SHP77 (cell line): ENCODE data around the gene COX18.
A peak's percentile ranks its signal among the peaks of the same experiment; 100 is the strongest.

ENCODE experiments used
- DNase-seq, 2 experiments: peaks; one replicate each; lab custom pipeline; 2025; lab: John Stamatoyannopoulos, UW

The COX18 gene

DNA sequence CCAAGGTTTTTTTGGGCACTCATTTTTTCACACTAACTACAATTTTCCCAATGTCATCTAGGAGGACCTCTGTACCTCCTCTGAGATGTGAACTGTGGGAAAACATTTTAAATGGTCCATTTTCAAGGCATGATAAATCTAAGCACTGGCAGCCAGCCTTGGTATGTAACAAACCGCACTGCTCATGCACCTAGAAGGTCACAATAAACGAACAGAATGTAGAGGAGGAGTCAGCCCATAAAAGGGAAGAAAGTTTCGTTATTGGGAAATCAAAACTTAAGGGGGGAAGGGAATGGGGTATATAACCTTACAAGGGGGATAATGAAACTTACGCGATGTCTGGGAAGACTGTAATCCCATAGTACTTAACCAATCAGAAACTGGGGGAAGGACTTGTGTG lies 16.4 kb downstream of the COX18 start:
- no peak for DNase-seq

DNA sequence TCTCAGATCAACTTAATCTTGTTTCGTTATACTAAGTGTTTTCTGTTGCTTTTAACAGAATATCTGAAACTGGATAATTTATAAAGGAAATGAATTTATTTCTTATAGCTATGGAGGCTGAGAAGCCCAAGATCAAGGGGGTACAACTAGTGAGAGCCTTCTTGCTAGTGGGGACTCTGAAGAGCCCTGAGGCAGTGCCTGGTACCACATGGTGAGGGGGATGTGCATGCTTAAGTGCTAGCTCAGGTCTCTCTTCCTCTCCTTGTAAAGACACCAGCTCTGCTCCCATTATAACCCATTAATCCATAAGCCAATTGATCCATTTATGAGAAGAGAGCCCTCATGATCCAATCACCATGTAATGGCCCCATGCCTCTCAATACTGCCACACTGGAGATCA lies 17.9 kb downstream of the COX18 start:
- no peak for DNase-seq

DNA sequence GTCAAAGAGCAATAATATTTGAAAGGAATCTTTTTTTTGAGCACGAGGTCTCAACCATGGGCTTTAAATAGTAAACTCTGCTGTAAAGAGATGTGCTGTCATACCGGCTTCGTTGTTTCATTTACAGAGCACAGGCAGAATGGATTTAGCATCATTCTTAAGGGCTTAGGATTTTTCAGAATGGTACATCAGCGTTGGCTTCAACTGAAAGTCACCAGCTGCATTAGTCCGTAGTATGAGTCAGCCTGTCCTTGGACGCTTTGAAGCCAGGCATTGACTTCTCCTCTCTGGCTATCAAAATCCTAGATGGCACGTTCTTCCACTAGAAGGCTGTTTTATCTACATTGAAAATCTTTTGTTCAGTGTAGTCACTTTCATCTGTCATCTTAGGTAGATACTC lies 23.6 kb downstream of the COX18 start:
- no peak for DNase-seq

DNA sequence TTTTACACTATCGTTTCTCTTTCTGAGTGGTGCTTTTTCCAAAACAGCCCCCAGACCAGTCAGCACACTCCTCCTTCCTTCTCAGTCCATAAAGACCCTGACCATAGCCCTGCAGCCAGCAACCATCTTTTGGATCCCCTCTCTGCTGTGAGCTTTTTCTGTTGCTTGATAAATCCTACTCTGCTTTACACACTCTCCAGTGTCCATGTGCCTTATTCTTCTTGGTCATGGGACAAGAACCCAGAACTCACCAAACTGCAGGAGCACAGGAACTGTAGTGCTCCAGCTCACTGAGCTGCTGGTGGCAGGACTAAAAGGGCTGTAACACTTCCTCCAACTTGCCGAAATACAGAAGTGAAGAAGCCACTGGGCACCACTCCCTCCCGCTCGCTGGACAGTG lies 32.5 kb downstream of the COX18 start:
- no peak for DNase-seq

DNA sequence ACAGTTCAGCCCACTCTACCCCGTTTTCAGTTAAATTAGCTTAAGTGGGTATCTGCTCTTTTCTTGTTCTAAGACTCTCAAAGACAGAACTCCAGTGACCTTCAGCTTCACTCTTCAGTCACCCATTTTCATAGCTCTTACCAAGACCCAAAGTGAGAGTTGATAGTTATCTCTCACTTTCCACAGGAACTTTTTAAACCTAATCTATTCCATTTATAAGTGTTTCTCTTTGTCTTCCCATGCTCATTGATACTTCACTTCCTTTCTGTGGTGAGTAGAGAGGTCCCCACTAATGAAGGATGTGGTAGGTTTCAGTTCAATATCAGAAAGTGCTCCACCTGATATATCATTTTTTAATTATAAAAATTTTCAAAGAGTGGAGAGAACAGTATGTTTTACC lies 33.4 kb downstream of the COX18 start:
- DNase-seq: no peak

DNA sequence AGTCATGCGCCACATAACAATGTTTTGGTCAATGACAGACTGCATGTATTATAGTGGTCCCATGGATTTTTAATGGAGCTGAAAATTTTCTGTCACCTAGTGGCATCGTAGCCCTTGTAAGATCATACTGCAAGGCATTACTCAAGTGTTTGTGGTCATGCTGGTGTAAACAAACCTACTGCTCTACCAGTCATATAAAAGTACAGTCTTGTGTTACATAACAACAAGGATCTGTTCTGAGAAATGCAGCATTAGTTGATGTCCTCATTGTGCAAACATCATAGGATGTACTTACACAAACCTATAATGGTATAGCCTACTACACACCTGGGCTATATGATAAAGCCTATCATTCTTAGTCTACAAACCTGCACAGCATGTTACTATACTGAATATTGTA lies 34.6 kb downstream of the COX18 start:
- no peak for DNase-seq

DNA sequence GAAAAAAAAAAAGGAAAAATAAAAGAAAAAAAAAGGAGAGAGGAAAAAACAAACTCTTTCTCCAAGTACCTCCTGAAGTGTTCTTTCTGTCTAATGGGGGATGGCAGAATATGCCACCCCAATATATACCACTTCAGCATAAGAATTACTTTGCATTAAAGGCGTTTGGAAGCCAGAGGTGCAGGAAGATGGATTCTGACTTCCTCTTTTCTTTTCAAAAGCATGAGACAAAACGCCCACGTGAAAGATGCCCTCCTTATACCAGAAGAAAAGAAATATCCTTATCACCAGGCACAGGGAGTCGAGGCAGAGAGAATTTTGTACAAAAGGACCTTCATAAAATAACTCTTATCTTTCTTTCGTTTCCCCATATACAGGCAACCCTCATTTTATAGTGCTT lies 40.9 kb downstream of the COX18 start:
- DNase-seq: no peak

DNA sequence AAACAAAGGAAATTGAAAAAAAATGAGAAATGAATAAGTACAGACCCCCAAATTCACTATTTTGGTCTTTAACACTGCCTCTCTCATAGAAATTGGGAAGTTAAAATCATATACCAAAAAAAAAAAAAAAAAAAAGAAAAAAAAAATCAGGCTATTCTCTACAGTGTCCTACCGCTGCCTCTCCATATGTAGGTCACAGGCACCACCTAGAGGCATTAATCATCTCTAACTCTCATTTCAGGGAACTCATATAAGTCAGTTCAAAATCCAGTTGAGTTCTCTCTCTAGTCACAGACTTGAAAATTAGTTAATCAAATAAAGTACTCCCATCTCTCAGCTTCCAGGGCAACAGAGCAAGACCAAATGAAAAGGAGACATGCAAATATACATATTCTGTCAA lies 47.9 kb downstream of the COX18 start:
- no peak for DNase-seq

DNA sequence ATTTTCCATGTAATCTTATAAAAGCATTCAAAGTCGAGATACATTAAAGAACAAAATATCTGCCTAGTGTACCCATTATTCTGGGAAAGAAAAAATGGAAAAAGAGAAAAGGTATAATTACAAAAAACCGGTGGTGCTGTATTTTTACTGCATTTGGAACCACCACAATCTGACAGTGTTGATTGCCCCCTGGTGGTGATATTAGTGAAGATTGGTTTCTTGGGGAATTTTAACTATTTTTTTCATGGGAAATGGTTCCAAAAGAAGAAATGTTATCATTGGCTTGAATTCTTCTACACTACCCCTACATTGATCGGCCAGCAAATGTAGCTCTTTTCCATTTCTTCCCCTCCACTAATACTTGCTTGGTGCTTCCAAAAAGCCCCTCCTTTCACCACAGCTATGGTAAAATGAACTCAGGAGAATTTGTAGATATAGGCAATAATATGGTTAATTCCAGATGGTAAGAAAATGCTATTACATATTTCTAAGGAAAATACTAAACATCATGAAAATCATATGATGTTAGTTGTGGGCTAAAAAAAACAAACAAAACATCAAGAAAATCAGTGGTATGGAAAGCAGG lies 50.0 kb downstream of the COX18 start:
- DNase-seq: peak; percentile 26 to 38

DNA sequence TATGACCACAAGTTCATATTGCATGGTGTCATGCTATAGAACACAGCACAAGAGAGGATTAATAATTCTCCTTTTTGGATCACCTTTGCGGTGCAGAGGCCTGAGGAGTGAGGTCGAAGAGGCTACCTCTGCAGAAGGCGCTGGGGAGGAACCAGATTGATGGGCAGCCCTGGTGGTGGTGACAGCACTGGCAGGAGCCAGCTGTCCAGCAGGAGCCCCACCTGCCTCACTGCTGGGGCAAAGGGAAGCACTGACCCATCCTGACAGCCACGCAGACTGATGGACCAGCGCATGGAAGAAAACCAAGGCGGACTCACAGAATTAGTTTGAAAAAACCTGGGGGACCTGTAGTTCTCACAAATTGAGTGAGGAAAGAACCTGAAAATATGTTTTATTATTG lies 50.9 kb downstream of the COX18 start:
- peak in 1 of 2 experiments; percentile 18 for DNase-seq

DNA sequence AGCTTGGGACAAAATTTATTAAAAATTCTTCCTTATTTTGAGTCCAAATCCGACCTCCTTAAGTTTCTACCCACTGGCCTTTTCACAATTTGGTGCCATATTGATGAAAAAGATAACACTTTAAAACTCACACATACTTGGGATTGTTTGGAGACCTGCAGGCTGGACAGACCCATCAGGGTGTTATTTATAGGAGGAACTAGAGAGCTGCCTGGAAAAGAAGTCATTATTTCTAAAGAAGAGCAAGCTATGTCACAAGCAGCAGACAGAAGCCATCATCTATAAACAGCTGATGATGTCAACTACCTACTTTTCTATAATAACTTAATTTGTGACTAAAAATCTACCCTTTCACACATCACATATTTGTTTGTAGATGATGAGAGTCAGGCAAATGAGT lies 56.2 kb downstream of the COX18 start:
- no peak for DNase-seq

DNA sequence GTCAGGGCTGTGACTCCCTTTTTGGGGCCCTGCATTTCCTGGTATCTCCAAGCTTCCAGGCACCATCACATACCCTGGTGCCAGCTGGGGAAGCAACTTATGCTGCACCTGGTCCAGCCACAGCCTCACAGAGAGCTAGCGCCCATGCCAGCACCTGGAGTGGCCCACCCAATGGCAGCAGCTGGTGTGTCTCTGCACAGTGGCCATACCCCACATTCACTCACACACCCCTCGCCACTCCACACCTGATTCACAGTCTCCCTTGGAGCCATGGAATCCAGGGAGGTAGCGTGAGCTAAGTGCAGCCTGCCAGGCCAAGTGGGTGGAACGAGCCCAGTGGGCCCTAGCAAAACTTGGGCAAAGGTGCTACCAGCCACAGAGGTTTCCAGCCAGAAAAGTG lies 56.8 kb downstream of the COX18 start:
- DNase-seq: no peak

DNA sequence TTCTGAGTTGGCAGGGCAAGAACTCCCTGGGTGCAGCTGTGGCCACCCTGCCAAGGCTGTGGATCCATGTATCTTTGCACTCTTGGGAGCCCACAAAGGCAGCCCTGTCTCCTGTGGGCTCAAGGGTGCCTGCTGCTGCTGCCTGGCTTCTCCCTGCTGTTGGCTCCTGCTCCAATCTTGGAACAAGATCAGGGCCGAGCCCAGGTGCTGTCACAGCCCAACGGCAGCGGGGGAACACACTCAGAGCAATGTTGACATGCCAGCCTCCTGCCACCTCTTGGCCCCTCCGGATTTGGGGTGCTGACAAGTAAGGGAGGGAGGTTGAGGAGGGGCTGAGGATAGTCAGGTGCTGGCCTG lies 57.9 kb downstream of the COX18 start:
- DNase-seq: no peak

DNA sequence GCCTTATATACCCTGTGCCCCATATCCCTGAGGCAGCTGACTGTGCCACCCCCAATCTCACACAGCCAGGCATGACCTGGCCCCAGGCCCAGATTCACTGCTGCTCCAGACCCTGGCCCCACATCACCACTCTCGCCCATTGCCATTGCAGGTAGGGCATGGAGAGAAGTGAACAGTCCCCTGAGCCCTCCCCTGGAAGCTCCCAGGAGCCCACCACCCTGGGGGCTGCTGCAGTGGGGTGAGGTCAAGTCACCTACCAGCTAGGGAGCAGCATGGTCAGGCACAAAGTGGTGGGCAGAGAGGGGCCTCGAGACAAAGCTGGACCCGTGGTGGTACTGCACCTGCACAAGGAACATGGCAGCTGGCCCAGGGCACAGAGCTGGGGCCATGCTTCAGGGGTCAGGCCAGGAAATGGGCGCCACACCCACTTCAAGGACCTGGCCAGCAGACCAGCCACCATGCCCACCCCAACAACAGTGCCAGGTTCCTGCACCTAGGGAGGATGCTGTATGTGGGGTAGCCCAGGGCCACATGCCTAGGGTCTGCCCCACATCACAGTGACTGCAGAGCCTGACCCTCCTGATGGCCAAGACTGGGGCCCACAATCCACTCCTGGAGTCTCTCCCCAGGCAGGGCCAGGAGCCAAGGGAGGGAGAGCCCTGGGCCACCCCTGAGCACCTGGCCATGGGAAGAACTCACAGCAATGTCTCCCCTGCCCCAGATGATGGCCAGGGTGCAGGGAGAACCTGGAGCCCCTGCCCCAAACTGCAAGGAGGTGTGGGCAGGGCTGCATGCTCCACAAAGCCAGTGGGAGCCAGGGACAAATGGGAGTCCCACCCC lies 58.5 kb downstream of the COX18 start:
- no peak for DNase-seq

DNA sequence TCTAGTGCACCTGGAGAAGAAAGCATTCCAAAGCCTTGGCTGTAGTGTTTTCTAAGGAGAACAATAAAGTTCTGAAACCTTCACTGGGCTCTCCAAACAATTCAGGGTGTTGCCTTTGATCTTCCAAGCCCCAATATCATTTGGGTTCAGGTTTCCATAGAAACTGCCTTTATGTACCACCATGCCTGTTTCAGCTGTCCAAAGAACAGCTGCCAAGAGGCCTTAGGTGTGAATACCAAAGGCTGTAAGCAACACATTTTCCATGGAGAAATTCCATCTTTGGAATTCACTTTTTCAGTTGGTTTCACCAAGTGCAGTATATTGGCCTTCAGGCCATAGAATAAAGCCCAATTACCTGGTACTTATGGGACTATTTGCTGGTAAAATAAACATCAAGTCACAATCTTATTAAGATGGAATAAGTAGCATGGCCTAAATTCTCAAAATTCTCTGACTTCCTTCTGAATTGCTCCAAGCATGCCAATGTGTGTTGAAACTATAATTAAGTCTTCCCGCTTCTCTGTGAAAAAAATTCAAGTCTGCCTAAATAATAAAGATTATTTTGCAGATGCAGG lies 61.9 kb downstream of the COX18 start:
- no peak for DNase-seq

DNA sequence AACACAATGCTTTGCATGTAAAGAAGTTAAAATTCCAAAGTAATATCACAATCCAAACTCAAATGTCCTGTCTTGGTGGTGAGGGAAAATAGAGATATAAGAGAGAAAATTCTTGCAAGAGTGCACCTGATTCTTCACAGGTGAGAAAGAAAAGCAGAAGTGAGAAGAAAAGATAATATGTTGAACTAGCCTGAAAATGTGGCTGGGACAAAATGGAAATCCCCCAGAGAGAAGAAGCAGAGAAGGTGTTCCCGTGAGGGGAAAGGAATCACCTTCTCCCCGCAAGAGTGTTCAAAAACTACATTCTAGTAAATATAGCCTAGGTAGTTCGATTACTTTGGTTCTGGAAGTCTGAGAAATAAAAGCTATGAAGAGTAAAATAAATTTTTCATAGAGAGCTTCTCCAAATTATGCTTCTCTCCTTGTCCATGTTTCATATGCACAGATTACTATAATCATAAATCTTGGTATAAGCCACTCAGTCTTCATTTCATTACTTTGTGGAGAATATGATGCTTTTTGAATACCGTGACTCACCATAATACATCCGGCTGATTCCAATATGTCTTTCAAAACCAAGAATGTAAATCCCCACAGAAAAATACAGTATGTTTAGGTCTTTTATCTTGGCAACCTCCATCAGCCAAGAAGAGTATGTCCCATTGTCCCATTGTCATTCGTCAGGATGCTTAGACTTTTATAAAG lies 63.1 kb downstream of the COX18 start:
- DNase-seq: no peak

DNA sequence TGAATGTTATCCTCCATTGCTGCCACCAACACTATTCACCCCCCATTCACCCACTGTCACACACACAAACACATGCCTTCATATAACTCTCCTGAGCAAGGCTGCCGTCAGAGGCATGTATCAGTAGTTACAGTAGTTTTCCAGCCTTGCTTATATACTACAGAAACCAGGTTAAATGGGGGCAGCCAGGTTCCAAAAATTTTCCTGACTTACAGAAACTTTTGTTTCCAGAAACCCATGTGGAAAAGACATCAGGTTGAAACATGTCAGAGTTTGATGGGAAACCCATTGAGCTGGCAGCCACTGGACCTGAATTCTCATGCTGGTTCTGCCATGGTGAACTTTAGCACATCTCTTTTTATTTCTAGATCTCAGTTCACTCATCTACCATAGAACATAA lies 64.0 kb downstream of the COX18 start:
- no peak for DNase-seq
